ENCODE results near the gene MYO5B. TPM values are rescaled to one million over a fixed set of nuclear protein-coding genes. Genes with fewer than 3 reads are reported as not detected.

MYO5B gene
- total and polyA plus RNA-seq, 9 donors = 0.83 to 3.3 (median 1.3) TPM

- Histone ChIP-seq H3K4me1 (ENCODE audit: control insufficient read depth, insufficient read depth, low read length) (no peaks in the 10 kb centered on the region), H3K27ac (ENCODE audit: low read length) (no peak overlapping the region), H3K36me3 (ENCODE audit: control insufficient read depth, insufficient read depth, low read length) (no peaks in the 10 kb centered on the region), H3K27me3 (ENCODE audit: control insufficient read depth, insufficient read depth, low read length) (no peaks in the 10 kb centered on the region), H3K4me3 (ENCODE audit: low read length) (no peak overlapping the region), H3K9me3 (replicated peaks; ENCODE audit: control insufficient read depth, low read depth, low read length) (no peaks in the 10 kb centered on the region)
- 81% methylated on average over 4 of the region's 4 CpGs for WGBS (ENCODE audit: insufficient coverage)
- DNase-seq = no peak
Observed at GRCh38 chr18:50058731-50059130, 136.2 kb downstream of the MYO5B start.

GRCh38 chr18:50057009-50057408 is 137.9 kb downstream of the MYO5B start:
- no peaks in the 10 kb centered on the region for H3K36me3 ChIP-seq (ENCODE audit: control insufficient read depth, insufficient read depth, low read length)

GRCh38 chr18:50056185-50056584 is 138.8 kb downstream of the MYO5B start:
- Histone ChIP-seq H3K9me3 (replicated peaks; ENCODE audit: control insufficient read depth, low read depth, low read length) (no peaks in the 10 kb centered on the region), H3K4me1 (ENCODE audit: control insufficient read depth, insufficient read depth, low read length) (no peaks in the 10 kb centered on the region), H3K27me3 (ENCODE audit: control insufficient read depth, insufficient read depth, low read length) (no peaks in the 10 kb centered on the region), H3K4me3 (ENCODE audit: low read length) (no peak overlapping the region), H3K27ac (ENCODE audit: low read length) (no peak overlapping the region), H3K36me3 (ENCODE audit: control insufficient read depth, insufficient read depth, low read length) (no peaks in the 10 kb centered on the region)
- DNase-seq = no peak
- 36% methylated on average over 1 of the region's 1 CpG for WGBS (ENCODE audit: insufficient coverage)

More at GRCh38 chr18:50057009-50057408, 137.9 kb downstream of the MYO5B start:
- no peak overlapping the region for H3K27ac ChIP-seq (ENCODE audit: low read length)
- no peak overlapping the region for H3K4me3 ChIP-seq (ENCODE audit: low read length)
- H3K9me3 ChIP-seq (replicated peaks; ENCODE audit: control insufficient read depth, low read depth, low read length) = no peaks in the 10 kb centered on the region
- no peak for DNase-seq
- no peaks in the 10 kb centered on the region for H3K4me1 ChIP-seq (ENCODE audit: control insufficient read depth, insufficient read depth, low read length)
- no peaks in the 10 kb centered on the region for H3K27me3 ChIP-seq (ENCODE audit: control insufficient read depth, insufficient read depth, low read length)

GRCh38 chr18:50055488-50055887 is 139.5 kb downstream of the MYO5B start:
- WGBS (ENCODE audit: insufficient coverage) = no CpG with 5 or more reads among the region's 4 CpGs
- no peak for DNase-seq
- no peak overlapping the region for H3K27ac ChIP-seq (ENCODE audit: low read length)
- H3K4me1 ChIP-seq (ENCODE audit: control insufficient read depth, insufficient read depth, low read length) = no peaks in the 10 kb centered on the region
- H3K9me3 ChIP-seq (replicated peaks; ENCODE audit: control insufficient read depth, low read depth, low read length) = no peaks in the 10 kb centered on the region
- no peaks in the 10 kb centered on the region for H3K27me3 ChIP-seq (ENCODE audit: control insufficient read depth, insufficient read depth, low read length)
- no peaks in the 10 kb centered on the region for H3K36me3 ChIP-seq (ENCODE audit: control insufficient read depth, insufficient read depth, low read length)
- H3K4me3 ChIP-seq (ENCODE audit: low read length) = no peak overlapping the region

GRCh38 chr18:50053111-50053510 is 141.8 kb downstream of the MYO5B start:
- WGBS (ENCODE audit: insufficient coverage) = no CpG with 5 or more reads among the region's 5 CpGs
- Histone ChIP-seq H3K36me3 (ENCODE audit: control insufficient read depth, insufficient read depth, low read length) (no peaks in the 10 kb centered on the region), H3K9me3 (replicated peaks; ENCODE audit: control insufficient read depth, low read depth, low read length) (no peaks in the 10 kb centered on the region), H3K4me3 (ENCODE audit: low read length) (no peak overlapping the region), H3K4me1 (ENCODE audit: control insufficient read depth, insufficient read depth, low read length) (no peaks in the 10 kb centered on the region), H3K27me3 (ENCODE audit: control insufficient read depth, insufficient read depth, low read length) (no peaks in the 10 kb centered on the region), H3K27ac (ENCODE audit: low read length) (no peak overlapping the region)
- peak; percentile 7 for DNase-seq

- H3K27ac ChIP-seq (ENCODE audit: low read length) = no peak overlapping the region
- DNase-seq = no peak
- H3K4me3 ChIP-seq (ENCODE audit: low read length) = no peak overlapping the region
- no peaks in the 10 kb centered on the region for H3K36me3 ChIP-seq (ENCODE audit: control insufficient read depth, insufficient read depth, low read length)
- no peaks in the 10 kb centered on the region for H3K4me1 ChIP-seq (ENCODE audit: control insufficient read depth, insufficient read depth, low read length)
- no peaks in the 10 kb centered on the region for H3K27me3 ChIP-seq (ENCODE audit: control insufficient read depth, insufficient read depth, low read length)
- no peaks in the 10 kb centered on the region for H3K9me3 ChIP-seq (replicated peaks; ENCODE audit: control insufficient read depth, low read depth, low read length)
Observed at GRCh38 chr18:50051288-50051687, 143.7 kb downstream of the MYO5B start.

GRCh38 chr18:50045126-50045525 is 149.8 kb downstream of the MYO5B start:
- Histone ChIP-seq H3K36me3 (ENCODE audit: control insufficient read depth, insufficient read depth, low read length) (no peaks in the 10 kb centered on the region), H3K9me3 (replicated peaks; ENCODE audit: control insufficient read depth, low read depth, low read length) (no peaks in the 10 kb centered on the region), H3K27ac (ENCODE audit: low read length) (no peak overlapping the region), H3K4me1 (ENCODE audit: control insufficient read depth, insufficient read depth, low read length) (no peaks in the 10 kb centered on the region), H3K4me3 (ENCODE audit: low read length) (no peak overlapping the region), H3K27me3 (ENCODE audit: control insufficient read depth, insufficient read depth, low read length) (no peaks in the 10 kb centered on the region)
- DNase-seq = no peak
- WGBS (ENCODE audit: insufficient coverage) = 54% methylated on average over 3 of the region's 4 CpGs

- Histone ChIP-seq H3K27ac (ENCODE audit: low read length) (no peak overlapping the region), H3K27me3 (ENCODE audit: control insufficient read depth, insufficient read depth, low read length) (no peaks in the 10 kb centered on the region), H3K4me3 (ENCODE audit: low read length) (no peak overlapping the region), H3K36me3 (ENCODE audit: control insufficient read depth, insufficient read depth, low read length) (no peaks in the 10 kb centered on the region), H3K9me3 (replicated peaks; ENCODE audit: control insufficient read depth, low read depth, low read length) (no peaks in the 10 kb centered on the region), H3K4me1 (ENCODE audit: control insufficient read depth, insufficient read depth, low read length) (no peaks in the 10 kb centered on the region)
- WGBS (ENCODE audit: insufficient coverage) = 34% methylated on average over 2 of the region's 3 CpGs
- DNase-seq = no peak
Observed at GRCh38 chr18:50044402-50044801, 150.5 kb downstream of the MYO5B start.

GRCh38 chr18:50042611-50043010 is 152.3 kb downstream of the MYO5B start:
- H3K9me3 ChIP-seq (replicated peaks; ENCODE audit: control insufficient read depth, low read depth, low read length) = no peaks in the 10 kb centered on the region
- H3K4me1 ChIP-seq (ENCODE audit: control insufficient read depth, insufficient read depth, low read length) = no peaks in the 10 kb centered on the region
- H3K27me3 ChIP-seq (ENCODE audit: control insufficient read depth, insufficient read depth, low read length) = no peaks in the 10 kb centered on the region
- no peak overlapping the region for H3K27ac ChIP-seq (ENCODE audit: low read length)
- 68% methylated on average over 4 of the region's 5 CpGs for WGBS (ENCODE audit: insufficient coverage)
- H3K4me3 ChIP-seq (ENCODE audit: low read length) = no peak overlapping the region
- no peak for DNase-seq
- H3K36me3 ChIP-seq (ENCODE audit: control insufficient read depth, insufficient read depth, low read length) = no peaks in the 10 kb centered on the region

GRCh38 chr18:50039746-50040145 is 155.2 kb downstream of the MYO5B start:
- Histone ChIP-seq H3K4me1 (ENCODE audit: control insufficient read depth, insufficient read depth, low read length) (no peaks in the 10 kb centered on the region), H3K27ac (ENCODE audit: low read length) (no peak overlapping the region), H3K4me3 (ENCODE audit: low read length) (no peak overlapping the region), H3K27me3 (ENCODE audit: control insufficient read depth, insufficient read depth, low read length) (no peaks in the 10 kb centered on the region), H3K9me3 (replicated peaks; ENCODE audit: control insufficient read depth, low read depth, low read length) (no peaks in the 10 kb centered on the region), H3K36me3 (ENCODE audit: control insufficient read depth, insufficient read depth, low read length) (no peaks in the 10 kb centered on the region)
- 88% methylated on average over 3 of the region's 5 CpGs for WGBS (ENCODE audit: insufficient coverage)
- DNase-seq = no peak

GRCh38 chr18:50038448-50038847 is 156.5 kb downstream of the MYO5B start:
- 80% methylated on average over 1 of the region's 5 CpGs for WGBS (ENCODE audit: insufficient coverage)

More at GRCh38 chr18:50038448-50038847, 156.5 kb downstream of the MYO5B start:
- Histone ChIP-seq H3K27me3 (ENCODE audit: control insufficient read depth, insufficient read depth, low read length) (no peaks in the 10 kb centered on the region), H3K4me3 (ENCODE audit: low read length) (no peak overlapping the region), H3K27ac (ENCODE audit: low read length) (no peak overlapping the region), H3K36me3 (ENCODE audit: control insufficient read depth, insufficient read depth, low read length) (no peaks in the 10 kb centered on the region), H3K9me3 (replicated peaks; ENCODE audit: control insufficient read depth, low read depth, low read length) (no peaks in the 10 kb centered on the region), H3K4me1 (ENCODE audit: control insufficient read depth, insufficient read depth, low read length) (no peaks in the 10 kb centered on the region)
- peak; percentile 3 for DNase-seq

All from muscle of leg (tissue), 11 donors.